CD4-positive, alpha-beta T cell treated with Interleukin-17A for 4 hours (primary cell): ENCODE results near the gene TOMM70.
A peak's percentile ranks its signal among the peaks of the same experiment; 100 is the strongest.

Experiments
- DNase-seq: peaks from one replicate; pipeline ENCODE4 v3.0.0-alpha.2; 2020; ENCODE audit warnings: mixed read lengths

Gene TOMM70

DNA sequence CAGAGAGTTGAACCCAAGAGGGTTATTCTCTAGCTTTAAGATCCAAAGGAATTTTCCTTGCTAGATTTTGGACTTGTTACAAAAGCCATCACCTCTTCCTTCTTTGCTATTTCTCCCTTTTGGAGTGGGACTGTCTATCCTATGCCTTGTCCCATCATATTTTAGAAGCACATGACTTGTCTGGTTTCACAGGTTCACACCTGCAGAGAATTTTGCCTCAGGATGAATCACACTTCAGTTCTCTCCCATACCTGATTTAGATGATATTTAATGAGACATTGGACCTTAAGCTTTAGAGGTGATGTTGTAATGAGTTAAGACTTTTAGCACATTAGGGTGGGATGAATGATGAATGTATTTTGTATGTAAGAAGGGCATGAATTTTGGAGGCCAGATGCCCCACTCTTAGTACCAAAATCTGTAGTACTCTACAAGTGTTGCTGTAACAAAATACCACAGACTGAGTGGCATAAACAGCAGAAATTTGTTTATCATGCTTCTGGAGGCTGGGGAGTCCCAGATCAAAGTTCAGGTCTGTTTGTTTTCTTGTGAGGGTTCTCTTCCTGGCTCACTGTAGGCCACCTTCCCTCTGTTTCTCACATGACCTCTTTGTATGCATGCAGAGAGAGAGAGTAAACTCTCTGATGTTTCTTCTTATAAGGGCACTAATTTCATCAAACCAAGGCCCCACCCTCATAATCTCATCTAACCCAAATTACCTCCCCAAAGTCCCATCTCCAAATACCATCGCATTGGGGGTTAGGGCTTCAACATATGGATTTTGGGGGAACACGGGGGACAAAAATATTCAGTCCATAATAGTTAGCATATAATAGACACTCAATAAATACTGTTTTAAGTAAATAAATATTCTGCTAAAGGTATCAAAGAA is 10.4 kb upstream of the TOMM70 start:
- no peak for DNase-seq

- no peak for DNase-seq
Measured at GRCh38 chr3:100407977-100408532, 7.2 kb upstream of the TOMM70 start.

DNA sequence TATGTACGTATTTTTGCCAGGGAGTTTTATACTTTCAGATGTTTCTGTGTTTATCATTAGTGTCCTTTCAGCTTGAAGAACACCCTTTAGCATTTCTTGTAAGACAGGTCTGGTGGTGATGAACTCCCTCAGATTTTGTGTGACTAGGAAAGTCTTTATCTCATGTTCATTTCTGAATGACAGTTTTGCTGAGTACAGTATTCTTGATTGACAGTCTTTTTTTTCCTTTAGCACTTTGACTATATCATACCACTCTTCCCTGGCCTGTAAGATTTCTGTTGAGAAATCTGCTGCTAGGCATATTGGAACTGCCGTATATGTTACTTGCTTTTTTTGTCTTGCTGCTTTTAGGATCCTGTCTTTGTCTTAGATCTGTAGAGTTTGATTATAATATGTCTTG is 6.3 kb upstream of the TOMM70 start:
- no peak for DNase-seq

- DNase-seq, result no peak
Measured at GRCh38 chr3:100404250-100404548, 3.3 kb upstream of the TOMM70 start.

GRCh38 chr3:100403362-100404249 is 2.7 kb upstream of the TOMM70 start:
- no peak for DNase-seq

GRCh38 chr3:100402891-100403290 is 2.0 kb upstream of the TOMM70 start:
- DNase-seq, result no peak

GRCh38 chr3:100402256-100402655 is 1.4 kb upstream of the TOMM70 start:
- DNase-seq, result no peak

- DNase-seq, result peak; percentile 58
Measured at GRCh38 chr3:100401674-100402041, 769 bp upstream of the TOMM70 start.

DNA sequence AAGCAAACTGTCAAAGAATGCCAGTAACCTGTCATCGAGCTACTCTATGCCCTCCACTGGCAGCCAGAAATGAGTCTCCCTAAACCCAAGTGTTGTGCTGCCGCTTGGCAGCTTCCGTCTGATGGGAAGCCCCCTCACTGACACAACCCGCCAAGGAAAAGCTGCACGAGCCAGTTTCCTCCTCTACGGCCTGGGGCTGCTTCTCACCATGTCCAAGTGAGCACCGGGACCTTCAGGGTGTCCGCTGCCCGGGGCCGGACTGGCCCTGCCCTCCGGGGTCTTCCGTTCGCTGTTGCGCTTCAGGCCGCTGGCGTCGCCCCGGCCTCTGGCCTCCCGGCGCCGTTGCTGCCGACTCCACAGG is 490 bp downstream of the TOMM70 start:
- no peak for DNase-seq

DNA sequence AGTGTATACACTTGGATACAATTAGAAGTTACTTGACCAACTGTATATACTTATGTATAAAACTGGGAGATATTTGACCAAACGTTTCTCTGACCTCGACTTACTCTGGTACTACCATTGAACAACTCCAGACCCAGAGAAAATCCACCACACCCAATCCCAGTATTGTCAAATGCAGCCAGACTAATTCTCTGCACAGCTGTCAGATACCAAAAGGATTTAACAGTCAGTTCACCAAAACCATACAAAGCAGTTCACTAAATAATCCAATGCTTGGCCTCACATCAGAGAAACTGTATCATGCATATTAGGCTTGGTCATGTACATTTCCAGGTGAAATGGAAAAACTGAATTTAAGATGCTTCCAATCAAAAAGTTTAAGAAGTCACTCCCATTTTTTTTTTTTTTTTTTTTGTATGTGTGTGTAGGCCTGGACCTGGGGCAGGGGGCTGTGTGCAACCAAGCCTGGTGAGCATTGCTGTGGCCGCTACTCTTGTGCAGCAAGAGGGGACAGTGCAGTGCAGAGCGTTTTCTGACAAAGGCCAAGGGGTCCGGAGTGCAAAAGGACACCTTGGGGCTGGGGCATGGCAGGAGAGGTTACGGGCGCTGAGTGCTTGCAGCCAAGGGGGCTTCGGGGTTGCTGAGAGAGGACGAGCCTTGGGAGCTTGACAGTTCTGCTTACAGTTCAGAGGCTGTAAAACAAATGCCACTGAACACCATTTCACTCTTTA is 1.4 kb downstream of the TOMM70 start:
- no peak for DNase-seq

- DNase-seq, result no peak
Measured at GRCh38 chr3:100396967-100397366, 3.9 kb downstream of the TOMM70 start.

GRCh38 chr3:100395679-100396431 is 5.0 kb downstream of the TOMM70 start:
- DNase-seq, result no peak

GRCh38 chr3:100389025-100389424 is 11.9 kb downstream of the TOMM70 start:
- DNase-seq, result no peak

- no peak for DNase-seq
Measured at GRCh38 chr3:100386437-100387074, 14.3 kb downstream of the TOMM70 start.

DNA sequence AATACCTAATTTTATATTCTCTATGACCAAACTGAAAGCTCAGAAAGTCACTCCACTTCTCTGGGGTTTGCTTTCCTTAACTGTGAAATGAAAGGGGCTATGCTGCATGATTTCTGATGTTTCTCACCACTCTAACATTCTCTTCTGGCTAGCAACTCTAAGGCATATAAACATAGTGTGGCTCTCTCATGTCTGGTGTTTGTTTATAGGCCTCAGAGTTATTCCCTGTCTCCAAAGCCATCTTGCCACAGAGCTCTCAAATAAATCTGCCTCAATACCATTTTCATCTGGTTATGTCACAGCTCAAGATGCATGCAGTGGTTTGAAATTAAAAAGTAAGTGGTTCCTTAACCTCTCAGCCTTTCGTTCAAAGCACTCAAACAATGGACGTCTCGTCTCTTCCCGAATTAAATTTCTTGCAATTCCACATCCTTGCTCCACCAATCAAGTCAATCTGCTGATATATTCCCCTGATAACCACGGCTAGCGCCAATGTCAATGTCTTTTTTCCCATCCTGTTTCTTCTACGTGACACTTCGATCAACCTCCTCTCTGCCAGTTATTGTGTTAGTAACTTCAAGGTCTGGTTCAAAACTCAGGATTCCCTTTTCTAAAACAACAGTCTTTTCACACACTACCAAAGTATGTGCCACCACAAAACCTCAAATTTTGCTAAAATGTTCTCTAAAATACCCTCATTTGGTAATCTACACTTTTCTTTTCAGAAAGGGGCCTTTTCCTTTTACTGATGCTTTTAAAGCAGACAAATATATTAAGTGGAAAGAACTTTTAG is 16.0 kb downstream of the TOMM70 start:
- no peak for DNase-seq

- DNase-seq, result no peak
Measured at GRCh38 chr3:100376301-100376700, 24.6 kb downstream of the TOMM70 start.

DNA sequence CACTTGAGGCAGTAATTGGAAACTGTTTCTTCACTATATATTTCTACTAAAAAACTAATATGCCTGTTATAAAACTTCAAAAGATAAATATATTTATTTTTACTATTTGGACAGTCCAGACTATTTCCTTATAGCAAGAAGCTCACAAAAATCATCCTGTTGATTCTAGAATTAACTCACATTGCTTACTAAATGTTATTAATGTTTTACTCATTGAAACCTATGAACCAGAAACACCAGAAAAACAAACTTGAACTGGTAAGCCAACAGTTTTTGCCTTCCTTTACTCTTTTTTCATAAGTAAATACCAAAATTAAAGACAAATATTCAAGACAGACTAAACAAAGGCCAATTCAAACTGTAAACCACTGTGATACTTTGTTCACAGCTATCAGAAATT is 26.4 kb downstream of the TOMM70 start:
- no peak for DNase-seq

- no peak for DNase-seq
Measured at GRCh38 chr3:100370756-100371155, 30.1 kb downstream of the TOMM70 start.

DNA sequence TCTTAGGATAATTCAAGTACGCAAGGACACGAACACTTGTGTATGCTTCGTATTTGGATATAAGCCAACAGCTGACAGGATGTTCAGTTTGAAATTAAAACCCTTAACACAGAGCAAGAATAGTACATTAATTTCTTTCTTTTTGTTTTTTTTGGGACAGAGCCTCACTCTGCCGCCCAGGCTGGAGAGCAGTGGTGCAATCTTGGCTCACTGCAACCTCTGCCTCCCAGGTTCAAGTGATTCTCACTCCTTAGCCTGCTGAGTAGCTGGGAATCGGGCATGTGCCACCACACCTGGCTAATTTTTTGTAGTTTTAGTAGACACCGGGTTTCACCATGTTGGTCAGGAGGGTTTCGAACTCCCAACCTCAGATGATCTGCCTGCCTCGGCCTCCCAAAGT is 32.4 kb downstream of the TOMM70 start:
- no peak for DNase-seq

DNA sequence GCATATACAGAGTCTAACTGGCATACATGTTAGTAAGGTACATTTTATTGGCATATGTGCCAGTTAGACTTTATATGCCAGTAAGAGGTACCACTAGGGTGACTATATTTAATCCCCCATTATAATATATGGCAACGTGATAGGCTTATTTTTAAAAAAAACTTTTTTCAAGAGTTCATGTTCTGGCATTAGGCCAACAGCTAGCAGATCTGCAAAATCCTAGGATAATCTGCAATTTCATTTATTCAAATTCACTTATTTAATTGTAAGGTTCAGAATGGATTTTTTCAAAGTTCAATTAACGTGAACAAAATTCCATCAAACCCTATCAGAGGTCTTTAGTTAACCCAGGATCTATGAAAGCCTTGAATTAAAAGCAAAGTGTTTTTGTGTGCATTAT is 34.5 kb downstream of the TOMM70 start:
- DNase-seq, result no peak

GRCh38 chr3:100364421-100364820 is 36.5 kb downstream of the TOMM70 start:
- DNase-seq, result no peak
